ENCODE data around the gene ZNF777. TPM values are rescaled to one million over a fixed set of nuclear protein-coding genes. Genes with fewer than 3 reads are reported as not detected.

The ZNF777 gene
- total RNA-seq, 2 donors from 2014 or later, result 19.0 to 19.5 TPM

DNA sequence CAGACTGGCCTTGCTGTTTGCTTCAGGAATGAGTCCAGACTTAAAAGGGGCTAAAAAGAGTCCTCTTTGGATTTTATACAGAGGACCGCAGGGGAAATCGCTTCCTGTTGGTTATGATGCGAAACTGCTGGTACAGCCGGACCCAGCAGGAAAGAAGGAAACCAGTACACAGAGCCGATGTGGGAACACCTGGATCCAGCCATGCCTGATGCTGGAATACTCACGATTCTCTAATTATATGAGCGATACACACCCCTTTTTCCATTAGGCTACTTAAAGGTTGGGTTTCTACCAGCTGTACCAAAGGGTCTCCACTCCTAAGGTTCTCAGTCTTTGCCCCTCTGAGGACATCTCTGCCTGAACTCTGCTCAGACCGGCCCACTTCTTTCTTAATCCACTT is 27.7 kb downstream of the ZNF777 start:
- Mint-ChIP-seq H3K9me3 (no peaks in the 10 kb centered on the region), H3K27ac (no peak overlapping the region), H3K36me3 (ENCODE audit: insufficient read depth in 2 of 2) (peaks cover 8 to 15% of the 10 kb centered on the region in 2 donors), H3K27me3 (ENCODE audit: low read depth) (no peaks in the 10 kb centered on the region), H3K4me1 (ENCODE audit: low read depth) (no peaks in the 10 kb centered on the region), H3K4me3 (no peak overlapping the region)
- no peak for ATAC-seq (replicated peaks in 1 of 2)
- no peak for DNase-seq

DNA sequence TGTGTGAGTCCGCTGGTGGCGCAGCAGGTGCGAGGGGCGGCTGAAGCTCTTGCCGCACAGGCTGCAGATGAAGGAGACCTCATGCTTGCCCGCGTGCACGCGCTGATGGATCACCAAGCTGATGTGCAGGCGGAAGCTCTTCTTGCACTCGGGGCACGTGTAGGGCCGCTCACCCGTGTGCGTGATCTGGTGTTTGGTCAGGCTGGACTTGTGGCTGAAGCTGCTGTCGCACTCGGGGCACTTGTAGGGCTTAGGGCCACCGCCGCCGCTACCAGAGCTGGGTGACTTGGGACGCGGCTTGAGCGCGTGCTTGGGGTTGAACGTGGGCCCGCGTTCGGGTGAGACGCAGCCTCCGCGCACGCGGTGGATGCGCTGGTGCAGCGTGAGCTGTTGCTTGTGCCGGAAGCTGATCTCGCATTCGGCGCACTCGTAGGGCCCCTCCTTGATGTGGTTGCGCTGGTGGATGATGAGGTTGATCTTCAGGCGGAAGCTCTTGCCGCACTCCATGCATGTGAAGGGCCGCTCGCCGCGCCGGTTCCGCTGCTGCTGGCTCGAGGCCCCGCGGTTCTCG is 28.7 kb downstream of the ZNF777 start:
- Mint-ChIP-seq H3K4me1 (ENCODE audit: low read depth) (no peaks in the 10 kb centered on the region), H3K27ac (no peak overlapping the region), H3K4me3 (no peak overlapping the region), H3K9me3 (no peaks in the 10 kb centered on the region), H3K36me3 (ENCODE audit: insufficient read depth in 2 of 2) (peaks cover 8 to 14% of the 10 kb centered on the region in 2 donors), H3K27me3 (ENCODE audit: low read depth) (no peaks in the 10 kb centered on the region)
- ATAC-seq (replicated peaks in 1 of 2) (no peak), DNase-seq (no peak)

DNA sequence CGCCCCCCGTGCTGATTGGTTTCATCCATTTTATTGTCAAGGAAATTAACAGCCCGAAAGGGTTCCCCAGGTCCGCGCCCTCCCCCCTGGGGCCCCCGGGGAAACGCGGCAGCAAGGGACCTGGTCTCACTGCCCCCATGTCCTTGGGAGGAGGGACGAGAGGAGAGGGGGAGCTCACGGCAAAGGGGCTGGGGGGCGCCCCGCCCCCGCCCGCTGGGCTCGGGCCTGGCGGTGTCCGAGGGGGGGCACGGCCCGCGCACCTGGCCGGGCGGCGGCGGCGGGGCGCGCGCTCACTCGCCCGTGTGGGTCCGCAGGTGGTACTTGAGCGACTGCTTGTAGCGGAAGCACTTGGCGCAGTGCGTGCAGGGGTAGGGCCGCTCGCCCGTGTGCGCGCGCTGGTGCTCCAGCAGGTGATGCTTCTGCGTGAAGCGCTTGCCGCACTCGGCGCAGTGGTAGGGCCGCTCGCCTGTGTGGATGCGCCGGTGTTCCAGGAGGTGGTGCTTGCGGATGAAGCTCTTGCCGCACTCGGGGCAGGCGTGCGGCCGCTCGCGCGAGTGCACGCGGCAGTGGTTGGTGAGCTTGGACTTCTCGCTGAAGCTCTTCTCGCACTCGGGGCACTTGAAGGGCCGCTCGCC is 29.3 kb downstream of the ZNF777 start:
- Mint-ChIP-seq H3K36me3 (ENCODE audit: insufficient read depth in 2 of 2) (peaks cover 8 to 13% of the 10 kb centered on the region in 2 donors), H3K9me3 (no peaks in the 10 kb centered on the region), H3K4me3 (no peak overlapping the region), H3K27me3 (ENCODE audit: low read depth) (no peaks in the 10 kb centered on the region), H3K4me1 (ENCODE audit: low read depth) (no peaks in the 10 kb centered on the region), H3K27ac (no peak overlapping the region)
- no peak for ATAC-seq (replicated peaks in 1 of 2)
- DNase-seq, result no peak

DNA sequence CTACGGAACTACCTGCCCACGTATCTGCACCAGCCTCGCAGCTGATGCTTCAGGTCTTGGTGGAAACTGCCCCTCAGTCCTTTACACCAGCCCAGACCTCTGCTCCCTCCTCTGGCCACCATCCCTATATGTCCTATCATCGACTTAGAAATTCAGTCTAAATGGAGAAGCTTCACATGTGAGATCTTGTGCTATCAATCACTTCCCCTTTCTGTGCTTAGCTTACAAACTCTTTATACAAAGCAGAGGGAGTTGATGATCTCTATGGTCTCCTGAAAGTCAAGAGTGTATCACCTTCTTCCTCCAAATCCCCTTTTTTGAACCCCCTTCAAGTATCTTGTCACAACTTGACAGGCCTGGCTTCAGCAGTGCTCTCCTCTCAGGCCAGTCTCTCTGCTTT is 30.7 kb downstream of the ZNF777 start:
- H3K36me3 Mint-ChIP-seq (ENCODE audit: insufficient read depth in 2 of 2), result peaks cover 8 to 11% of the 10 kb centered on the region in 2 donors
- no peak for ATAC-seq (replicated peaks in 1 of 2)

DNA sequence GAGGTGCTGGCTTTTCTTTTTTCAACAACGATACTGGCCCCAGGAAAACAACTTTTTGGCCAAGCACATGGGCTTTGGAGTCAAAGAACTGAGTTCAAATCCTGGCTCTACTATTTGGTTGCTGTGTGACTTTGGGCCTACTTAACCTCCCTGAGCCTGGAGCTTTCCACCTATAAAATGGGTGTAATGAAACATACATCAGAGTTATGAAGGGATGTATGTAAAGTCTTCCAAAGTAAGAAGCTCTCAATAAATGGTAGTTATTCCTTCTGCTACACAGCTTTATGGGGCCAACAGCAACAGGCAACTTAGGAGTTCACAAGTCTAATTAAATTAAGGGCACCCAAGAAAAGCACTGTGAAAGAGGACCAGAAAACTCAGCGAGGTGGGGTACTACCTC is 33.0 kb downstream of the ZNF777 start:
- Mint-ChIP-seq H3K9me3 (no peaks in the 10 kb centered on the region), H3K27ac (no peak overlapping the region), H3K36me3 (ENCODE audit: insufficient read depth in 2 of 2) (peaks cover 2 to 6% of the 10 kb centered on the region in 2 donors), H3K4me1 (ENCODE audit: low read depth) (peaks cover 9% of the 10 kb centered on the region), H3K27me3 (ENCODE audit: low read depth) (no peaks in the 10 kb centered on the region), H3K4me3 (no peak overlapping the region)
- ATAC-seq (replicated peaks in 1 of 2) (no peak), DNase-seq (no peak)

More for the DNA sequence above, 30.7 kb downstream of the ZNF777 start:
- H3K27me3 Mint-ChIP-seq (ENCODE audit: low read depth), result no peaks in the 10 kb centered on the region
- no peak overlapping the region for H3K27ac Mint-ChIP-seq
- no peak for DNase-seq
- H3K4me3 Mint-ChIP-seq, result no peak overlapping the region
- no peaks in the 10 kb centered on the region for H3K9me3 Mint-ChIP-seq
- H3K4me1 Mint-ChIP-seq (ENCODE audit: low read depth), result no peaks in the 10 kb centered on the region

DNA sequence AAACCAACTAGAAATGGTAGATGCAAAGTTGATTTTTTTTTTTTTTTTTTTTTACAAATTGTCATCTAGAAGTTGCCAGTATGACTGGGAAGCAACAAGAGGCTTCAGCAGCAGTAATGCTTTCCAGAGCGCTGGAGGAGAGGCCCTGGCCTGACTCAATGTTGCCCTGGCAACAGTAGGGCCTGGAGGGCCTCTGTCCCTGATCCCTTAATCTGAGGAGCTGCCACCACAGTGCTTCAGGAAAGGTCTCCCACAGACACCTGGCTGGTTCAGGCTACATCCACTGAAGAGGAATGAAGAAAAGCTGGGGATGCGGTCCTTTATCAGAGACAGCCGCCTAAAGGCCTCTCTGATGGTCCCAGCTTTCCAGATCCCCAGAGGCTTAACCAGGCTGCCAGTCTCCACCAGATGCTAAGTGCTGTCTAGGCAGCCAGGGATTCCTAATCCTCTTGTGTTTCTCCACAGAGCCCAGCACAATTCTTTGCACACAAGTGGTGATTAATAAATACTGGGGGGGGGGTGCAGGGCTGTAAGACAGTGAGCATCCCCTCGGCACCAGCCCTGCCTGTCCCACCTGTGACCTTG is 33.7 kb downstream of the ZNF777 start:
- H3K9me3 Mint-ChIP-seq, result no peaks in the 10 kb centered on the region
- DNase-seq, result no peak
- no peak for ATAC-seq (replicated peaks in 1 of 2)
- peaks cover 9% of the 10 kb centered on the region for H3K4me1 Mint-ChIP-seq (ENCODE audit: low read depth)
- no peaks in the 10 kb centered on the region for H3K27me3 Mint-ChIP-seq (ENCODE audit: low read depth)
- no peak overlapping the region for H3K27ac Mint-ChIP-seq
- H3K36me3 Mint-ChIP-seq (ENCODE audit: insufficient read depth in 2 of 2), result peaks cover 0 to 4% of the 10 kb centered on the region in 2 donors
- H3K4me3 Mint-ChIP-seq, result no peak overlapping the region

DNA sequence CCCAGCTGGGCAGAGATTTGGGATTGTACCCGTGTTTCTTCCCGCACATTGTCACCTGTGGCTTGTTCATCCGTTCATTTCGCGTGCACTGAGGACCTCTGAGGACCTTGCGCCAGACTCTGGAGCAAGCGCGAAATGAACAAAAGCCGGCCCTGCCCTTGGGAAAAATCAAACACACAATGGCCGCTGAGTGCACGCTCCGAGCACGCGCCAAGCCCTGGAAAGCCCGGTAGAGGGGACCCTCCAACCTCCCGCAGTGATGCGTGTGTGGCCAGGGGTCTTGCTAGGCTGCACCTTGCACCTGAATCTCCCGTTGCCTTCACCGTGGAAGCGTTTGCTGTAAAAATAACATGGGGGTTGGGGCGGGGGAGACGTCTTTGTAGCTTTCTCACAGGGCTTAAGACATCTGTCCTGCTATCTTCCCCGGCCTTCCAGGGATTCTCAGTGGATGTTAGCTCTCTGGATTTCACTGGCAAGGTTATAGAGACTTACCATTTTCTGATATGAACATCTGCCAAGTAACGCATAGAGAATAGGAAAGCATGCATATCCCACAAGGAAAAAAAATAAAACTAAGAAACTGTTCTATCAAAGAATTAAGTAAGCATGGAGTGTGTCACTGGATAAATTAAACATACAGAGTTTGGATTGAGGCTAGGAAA is 37.3 kb downstream of the ZNF777 start:
- H3K9me3 Mint-ChIP-seq, result no peaks in the 10 kb centered on the region
- peaks cover 15% of the 10 kb centered on the region for H3K4me1 Mint-ChIP-seq (ENCODE audit: low read depth)
- no peaks in the 10 kb centered on the region for H3K27me3 Mint-ChIP-seq (ENCODE audit: low read depth)
- H3K4me3 Mint-ChIP-seq, result peak overlapping the region; percentile 27 to 39
- H3K36me3 Mint-ChIP-seq (ENCODE audit: insufficient read depth in 2 of 2), result no peaks in the 10 kb centered on the region
- DNase-seq, result no peak
- no peak overlapping the region for H3K27ac Mint-ChIP-seq
- no peak for ATAC-seq (replicated peaks in 1 of 2)

DNA sequence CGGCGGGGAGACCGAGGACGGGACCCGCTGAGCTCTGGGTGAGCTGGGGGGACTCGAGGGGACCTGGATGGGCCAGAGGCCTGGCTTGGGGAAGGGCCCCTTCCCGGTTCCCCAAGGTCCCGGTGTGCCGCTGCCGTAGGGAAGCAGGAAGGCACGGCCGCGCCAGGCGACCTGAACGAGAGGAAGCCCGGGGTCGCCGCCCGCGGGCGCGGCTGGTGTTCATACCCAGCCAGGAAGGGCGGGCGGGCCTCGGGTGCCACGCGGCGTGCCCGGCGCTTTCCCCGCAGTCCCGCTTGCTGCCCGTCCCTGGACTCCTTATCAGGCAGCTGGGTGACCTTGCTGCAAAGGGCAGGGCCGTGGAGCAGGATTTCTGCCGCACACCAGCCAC is 38.0 kb downstream of the ZNF777 start:
- peak overlapping the region; percentile 70 to 71 for H3K4me3 Mint-ChIP-seq
- ATAC-seq (replicated peaks in 1 of 2), result peak; percentile 13 to 19
- H3K27me3 Mint-ChIP-seq (ENCODE audit: low read depth), result no peaks in the 10 kb centered on the region
- no peaks in the 10 kb centered on the region for H3K36me3 Mint-ChIP-seq (ENCODE audit: insufficient read depth in 2 of 2)
- peaks cover 15% of the 10 kb centered on the region for H3K4me1 Mint-ChIP-seq (ENCODE audit: low read depth)
- peak; percentile 40 to 54 for DNase-seq
- H3K9me3 Mint-ChIP-seq, result no peaks in the 10 kb centered on the region
- no peak overlapping the region for H3K27ac Mint-ChIP-seq

DNA sequence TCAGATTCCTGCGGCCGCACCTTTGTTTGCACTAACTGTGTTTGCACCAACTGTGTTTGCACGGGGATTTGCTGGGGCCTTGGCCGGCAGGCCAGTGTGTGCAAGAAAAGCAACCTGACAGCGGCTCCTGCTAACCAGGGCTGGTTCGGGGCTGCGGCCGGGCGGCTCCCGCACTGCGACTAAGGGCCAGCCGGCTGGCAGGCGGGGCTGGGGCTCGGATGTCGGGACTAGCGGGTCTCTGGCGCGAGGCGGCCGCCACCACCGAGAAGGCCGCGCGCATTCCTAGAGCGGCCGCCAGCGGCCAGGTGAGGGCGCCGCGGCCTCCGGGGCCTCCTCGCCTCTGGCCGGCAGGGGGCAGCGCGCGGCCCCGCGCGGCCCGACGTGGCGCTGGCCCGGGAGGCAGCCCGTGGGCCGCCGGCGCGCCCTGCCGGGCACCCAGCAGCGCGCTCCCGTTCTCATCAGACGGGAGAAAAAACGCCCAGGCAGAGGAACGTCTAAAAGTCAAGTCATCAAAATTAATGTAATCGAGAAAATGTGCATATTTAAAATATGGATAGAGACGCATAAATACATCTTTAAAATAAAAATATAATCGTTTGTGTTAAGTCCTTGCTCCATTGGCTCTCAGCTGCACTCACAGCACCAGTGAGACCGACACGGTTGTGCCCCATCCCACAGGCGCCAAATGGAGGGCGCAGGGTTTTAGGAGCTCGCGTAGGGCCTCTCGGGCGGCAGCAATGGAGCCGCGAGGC is 38.5 kb downstream of the ZNF777 start:
- ATAC-seq (replicated peaks in 1 of 2), result peak; percentile 98 to 99
- peak; percentile 80 to 90 for DNase-seq
- Mint-ChIP-seq H3K36me3 (ENCODE audit: insufficient read depth in 2 of 2) (no peaks in the 10 kb centered on the region), H3K27me3 (ENCODE audit: low read depth) (no peaks in the 10 kb centered on the region), H3K4me1 (ENCODE audit: low read depth) (peaks cover 15% of the 10 kb centered on the region), H3K27ac (peak overlapping the region; percentile 60), H3K4me3 (peak overlapping the region; percentile 86 to 89), H3K9me3 (no peaks in the 10 kb centered on the region)

DNA sequence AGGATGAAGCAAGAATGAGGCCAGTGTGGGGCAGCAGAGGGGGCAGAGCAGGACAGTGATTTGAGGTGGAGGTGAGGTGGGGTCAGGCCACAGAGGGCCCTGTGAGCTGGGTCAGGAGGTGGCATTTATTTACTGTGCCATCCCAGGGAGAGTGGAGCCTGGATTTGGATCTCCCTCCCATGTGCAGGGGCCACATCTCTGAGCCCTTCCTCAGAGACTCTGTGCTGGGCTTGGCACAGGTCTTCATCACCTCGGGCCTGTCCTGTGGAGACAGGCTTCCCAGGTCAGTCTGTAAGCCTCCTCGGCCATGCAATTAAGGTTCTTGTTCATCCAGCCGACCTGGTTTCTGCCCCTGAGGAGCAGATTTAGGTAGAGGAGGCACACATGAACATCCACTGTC is 40.9 kb downstream of the ZNF777 start:
- ATAC-seq (replicated peaks in 1 of 2), result no peak
- peaks cover 23% of the 10 kb centered on the region for H3K4me1 Mint-ChIP-seq (ENCODE audit: low read depth)
- H3K36me3 Mint-ChIP-seq (ENCODE audit: insufficient read depth in 2 of 2), result no peaks in the 10 kb centered on the region
- H3K27ac Mint-ChIP-seq, result no peak overlapping the region
- peaks cover 0 to 1% of the 10 kb centered on the region in 2 donors for H3K9me3 Mint-ChIP-seq
- DNase-seq, result no peak
- peaks cover 10% of the 10 kb centered on the region for H3K27me3 Mint-ChIP-seq (ENCODE audit: low read depth)
- H3K4me3 Mint-ChIP-seq, result peak overlapping the region in 1 of 2 donors; percentile 6

DNA sequence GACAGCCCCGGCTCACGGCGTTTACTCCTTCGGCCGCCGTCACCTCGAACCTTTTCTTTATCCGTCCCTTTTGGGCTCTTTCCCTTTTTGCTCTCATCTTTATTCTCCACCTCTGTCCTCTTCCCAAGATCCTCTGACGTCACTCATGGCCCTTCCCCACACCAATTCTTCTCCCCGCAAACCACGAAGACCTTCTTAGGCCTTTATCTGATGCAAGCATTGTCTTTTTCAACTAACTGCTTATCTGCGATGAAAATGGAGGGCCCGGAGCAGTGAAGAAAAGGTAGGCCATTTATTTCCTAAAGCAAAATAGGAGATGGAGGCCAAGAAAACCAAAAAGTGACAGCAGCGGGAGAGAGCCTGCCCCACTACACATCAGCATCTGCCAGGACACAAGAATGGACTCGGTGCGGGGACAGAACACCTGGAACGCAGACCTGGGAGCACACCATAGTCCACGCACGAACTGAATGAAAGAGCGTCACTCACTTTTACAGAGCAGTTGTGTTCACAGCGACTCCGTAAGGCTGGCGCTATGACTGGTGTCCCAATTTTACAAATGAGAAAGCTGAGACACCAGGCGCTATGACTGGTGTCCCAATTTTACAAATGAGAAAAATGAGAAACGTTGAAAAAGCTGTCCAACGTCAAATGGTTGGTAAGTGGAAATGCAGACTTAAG is 45.3 kb downstream of the ZNF777 start:
- Mint-ChIP-seq H3K27me3 (ENCODE audit: low read depth) (peaks cover 42% of the 10 kb centered on the region), H3K27ac (peak overlapping the region; percentile 49), H3K9me3 (peaks cover 0 to 4% of the 10 kb centered on the region in 2 donors), H3K4me3 (peak overlapping the region; percentile 65 to 83), H3K36me3 (ENCODE audit: insufficient read depth in 2 of 2) (no peaks in the 10 kb centered on the region), H3K4me1 (ENCODE audit: low read depth) (peaks cover 11% of the 10 kb centered on the region)
- no peak for ATAC-seq (replicated peaks in 1 of 2)
- DNase-seq, result no peak

DNA sequence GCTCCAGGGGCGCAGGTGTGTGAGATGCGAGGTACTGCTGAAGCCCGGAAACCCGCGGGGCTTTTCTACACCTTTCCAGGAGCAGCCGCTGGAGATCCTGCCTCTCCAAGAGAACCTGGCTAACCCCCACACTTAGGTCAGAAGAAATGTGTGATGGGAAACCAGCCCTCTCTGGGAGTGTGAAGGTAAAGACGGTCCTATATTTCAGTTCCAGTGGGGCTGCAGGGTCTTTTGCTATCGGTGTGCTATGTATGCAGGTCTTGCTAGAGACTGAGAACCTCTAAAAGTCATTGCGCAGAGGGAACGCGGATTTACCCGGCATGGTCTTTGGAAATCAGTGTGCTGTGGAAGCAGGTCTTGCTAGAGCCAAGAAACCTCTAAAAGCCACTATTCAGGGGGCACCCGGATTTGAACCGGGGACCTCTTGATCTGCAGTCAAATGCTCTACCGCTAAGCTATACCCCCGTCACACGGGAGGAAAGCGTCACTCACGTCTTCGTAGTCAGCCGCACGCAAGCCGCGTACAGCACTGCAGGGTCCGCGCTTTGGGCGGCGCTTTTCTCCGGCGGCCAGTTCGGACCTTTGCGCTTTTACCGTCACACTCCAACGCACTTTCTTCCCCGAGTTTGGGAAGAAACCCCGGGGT is 46.0 kb downstream of the ZNF777 start:
- H3K4me3 Mint-ChIP-seq, result peak overlapping the region; percentile 65 to 83
- H3K9me3 Mint-ChIP-seq, result peaks cover 0 to 4% of the 10 kb centered on the region in 2 donors
- peaks cover 42% of the 10 kb centered on the region for H3K27me3 Mint-ChIP-seq (ENCODE audit: low read depth)
- H3K36me3 Mint-ChIP-seq (ENCODE audit: insufficient read depth in 2 of 2), result no peaks in the 10 kb centered on the region
- peak; percentile 76 to 78 for ATAC-seq (replicated peaks in 1 of 2)
- peak overlapping the region; percentile 38 for H3K27ac Mint-ChIP-seq
- peaks cover 11% of the 10 kb centered on the region for H3K4me1 Mint-ChIP-seq (ENCODE audit: low read depth)
- DNase-seq, result peak; percentile 46 to 55
